GM19193 (cell line): ENCODE data around the gene RALGPS2.

Source experiments
- POLR2A ChIP-seq: IDR thresholded peaks from 4 replicates; pipeline ENCODE4 v1.6.1; 2011; ENCODE audit not compliant: insufficient read depth, insufficient read length; ENCODE audit errors: extremely low read depth

RALGPS2 gene

GRCh38 chr1:178802873-178803272 is 77.8 kb downstream of the RALGPS2 start:
- TF ChIP-seq POLR2A = no peak

- no peak for TF ChIP-seq POLR2A
Measured at GRCh38 chr1:178806665-178807300, 81.7 kb downstream of the RALGPS2 start.

- TF ChIP-seq POLR2A = no peak
Measured at GRCh38 chr1:178808529-178808928, 83.5 kb downstream of the RALGPS2 start.

- no peak for TF ChIP-seq POLR2A
Measured at GRCh38 chr1:178810585-178810984, 85.5 kb downstream of the RALGPS2 start.

- TF ChIP-seq POLR2A = no peak
Measured at GRCh38 chr1:178818416-178818815, 93.4 kb downstream of the RALGPS2 start.

- TF ChIP-seq POLR2A = no peak
Measured at GRCh38 chr1:178819123-178819522, 94.1 kb downstream of the RALGPS2 start.

- TF ChIP-seq POLR2A = no peak
Measured at GRCh38 chr1:178821134-178821866, 96.3 kb downstream of the RALGPS2 start.

GRCh38 chr1:178825167-178825566 is 100.1 kb downstream of the RALGPS2 start:
- TF ChIP-seq POLR2A = no peak

- no peak for TF ChIP-seq POLR2A
Measured at GRCh38 chr1:178844436-178844835, 119.4 kb downstream of the RALGPS2 start.

- no peak for TF ChIP-seq POLR2A
Measured at GRCh38 chr1:178846306-178846705, 121.3 kb downstream of the RALGPS2 start.

GRCh38 chr1:178847396-178847849 is 122.4 kb downstream of the RALGPS2 start:
- TF ChIP-seq POLR2A = no peak

- TF ChIP-seq POLR2A = no peak
Measured at GRCh38 chr1:178849918-178850317, 124.9 kb downstream of the RALGPS2 start.

GRCh38 chr1:178857126-178857525 is 132.1 kb downstream of the RALGPS2 start:
- no peak for TF ChIP-seq POLR2A

- TF ChIP-seq POLR2A = no peak
Measured at GRCh38 chr1:178862416-178862815, 137.4 kb downstream of the RALGPS2 start.

GRCh38 chr1:178862864-178863263 is 137.8 kb downstream of the RALGPS2 start:
- TF ChIP-seq POLR2A = no peak

GRCh38 chr1:178864326-178864725 is 139.3 kb downstream of the RALGPS2 start:
- no peak for TF ChIP-seq POLR2A
